HL-60 (cell line): ENCODE data around the gene APMAP.

ENCODE experiments used
- DNase-seq, 2 experiments: peaks; one replicate each; pipeline ENCODE4 v3.0.0-alpha.2; 2010 to 2020; ENCODE audit warnings: low read depth in 1 of 2, low spot score in 1 of 2
- H3K27ac ChIP-seq: fragments of 250-450 bp; sonication (Bioruptor Pico); replicated peaks from 2 replicates; pipeline ENCODE4 v1.5.1; 2020; ENCODE audit warnings: mild to moderate bottlenecking, moderate library complexity
- H3K27me3 ChIP-seq: fragments of 250-450 bp; sonication (Bioruptor Pico); 2 replicates; pipeline ENCODE4 v1.5.1; 2021; ENCODE audit warnings: mild to moderate bottlenecking, moderate library complexity; ENCODE audit not compliant: insufficient read depth, poor library complexity, severe bottlenecking
- H3K4me3 ChIP-seq: replicated peaks from 2 replicates; pipeline ENCODE4 v1.5.1; 2011; ENCODE audit warnings: mild to moderate bottlenecking, control low read depth, low read length; ENCODE audit not compliant: insufficient read depth
- CTCF ChIP-seq: IDR thresholded peaks from one replicate; pipeline ENCODE4 v1.5.1; 2011; ENCODE audit warnings: low read length, control low read depth, inconsistent platforms; ENCODE audit not compliant: insufficient read depth
- GABPA ChIP-seq: IDR thresholded peaks from 2 replicates; pipeline ENCODE4 v1.6.1; 2012; ENCODE audit warnings: low read depth
- POLR2AphosphoS5 ChIP-seq: IDR thresholded peaks from 2 replicates; pipeline ENCODE4 v1.6.1; 2012; ENCODE audit warnings: low read depth
- SPI1 ChIP-seq: IDR thresholded peaks from 2 replicates; pipeline ENCODE4 v1.6.1; 2012; ENCODE audit warnings: low read depth, mild to moderate bottlenecking, borderline replicate concordance
- TF ChIP-seq, protein P1 (sequence below): IDR thresholded peaks from 2 replicates; pipeline ENCODE4 v1.6.1; 2012; ENCODE audit warnings: low read depth; ENCODE audit not compliant: insufficient replicate concordance

The APMAP gene

DNA sequence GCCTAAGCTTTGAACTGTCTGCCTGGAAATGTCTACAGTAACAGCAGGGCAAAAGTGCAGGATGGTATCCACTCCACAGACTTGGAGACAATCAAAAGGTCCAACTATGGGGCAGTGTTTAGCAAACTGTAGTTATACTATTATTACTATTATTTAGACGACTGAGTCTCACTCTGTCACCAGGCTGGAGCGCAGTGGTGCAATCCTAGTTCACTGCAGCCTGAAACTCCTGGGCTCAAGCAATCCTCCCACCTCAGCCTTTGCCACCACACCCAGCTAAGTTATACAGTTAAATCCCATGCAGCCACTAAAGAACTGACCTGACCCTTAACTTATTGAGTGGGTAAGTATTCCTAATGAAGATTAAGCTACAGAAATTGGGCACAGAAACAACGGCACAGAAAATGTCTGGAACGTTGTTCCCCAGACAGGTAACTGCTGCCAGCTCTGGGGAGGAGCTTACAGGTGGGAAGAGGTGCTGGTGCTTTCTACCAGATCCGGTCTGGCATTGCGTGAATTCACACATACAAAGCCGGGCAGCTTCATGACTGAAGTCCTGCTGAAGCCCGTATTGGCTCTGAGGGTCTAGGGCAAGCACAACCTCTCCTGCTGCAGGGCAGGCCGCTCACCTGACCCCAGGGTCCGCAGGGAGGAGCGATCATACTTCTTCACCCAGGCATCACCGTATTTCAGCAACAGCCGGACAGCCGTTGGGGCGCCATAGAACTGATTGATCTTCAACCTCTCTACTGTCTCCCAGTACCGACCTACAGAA lies 27.0 kb upstream of the APMAP start:
- no peak overlapping the region for H3K27ac ChIP-seq
- no peak for DNase-seq
- H3K4me3 ChIP-seq: no peak overlapping the region
- H3K27me3 ChIP-seq: no peaks in the 10 kb centered on the region
- TF ChIP-seq, protein P1, sequence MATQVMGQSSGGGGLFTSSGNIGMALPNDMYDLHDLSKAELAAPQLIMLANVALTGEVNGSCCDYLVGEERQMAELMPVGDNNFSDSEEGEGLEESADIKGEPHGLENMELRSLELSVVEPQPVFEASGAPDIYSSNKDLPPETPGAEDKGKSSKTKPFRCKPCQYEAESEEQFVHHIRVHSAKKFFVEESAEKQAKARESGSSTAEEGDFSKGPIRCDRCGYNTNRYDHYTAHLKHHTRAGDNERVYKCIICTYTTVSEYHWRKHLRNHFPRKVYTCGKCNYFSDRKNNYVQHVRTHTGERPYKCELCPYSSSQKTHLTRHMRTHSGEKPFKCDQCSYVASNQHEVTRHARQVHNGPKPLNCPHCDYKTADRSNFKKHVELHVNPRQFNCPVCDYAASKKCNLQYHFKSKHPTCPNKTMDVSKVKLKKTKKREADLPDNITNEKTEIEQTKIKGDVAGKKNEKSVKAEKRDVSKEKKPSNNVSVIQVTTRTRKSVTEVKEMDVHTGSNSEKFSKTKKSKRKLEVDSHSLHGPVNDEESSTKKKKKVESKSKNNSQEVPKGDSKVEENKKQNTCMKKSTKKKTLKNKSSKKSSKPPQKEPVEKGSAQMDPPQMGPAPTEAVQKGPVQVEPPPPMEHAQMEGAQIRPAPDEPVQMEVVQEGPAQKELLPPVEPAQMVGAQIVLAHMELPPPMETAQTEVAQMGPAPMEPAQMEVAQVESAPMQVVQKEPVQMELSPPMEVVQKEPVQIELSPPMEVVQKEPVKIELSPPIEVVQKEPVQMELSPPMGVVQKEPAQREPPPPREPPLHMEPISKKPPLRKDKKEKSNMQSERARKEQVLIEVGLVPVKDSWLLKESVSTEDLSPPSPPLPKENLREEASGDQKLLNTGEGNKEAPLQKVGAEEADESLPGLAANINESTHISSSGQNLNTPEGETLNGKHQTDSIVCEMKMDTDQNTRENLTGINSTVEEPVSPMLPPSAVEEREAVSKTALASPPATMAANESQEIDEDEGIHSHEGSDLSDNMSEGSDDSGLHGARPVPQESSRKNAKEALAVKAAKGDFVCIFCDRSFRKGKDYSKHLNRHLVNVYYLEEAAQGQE: no peak
- TF ChIP-seq GABPA (no peak), POLR2AphosphoS5 (no peak), SPI1 (no peak), CTCF (no peak)

DNA sequence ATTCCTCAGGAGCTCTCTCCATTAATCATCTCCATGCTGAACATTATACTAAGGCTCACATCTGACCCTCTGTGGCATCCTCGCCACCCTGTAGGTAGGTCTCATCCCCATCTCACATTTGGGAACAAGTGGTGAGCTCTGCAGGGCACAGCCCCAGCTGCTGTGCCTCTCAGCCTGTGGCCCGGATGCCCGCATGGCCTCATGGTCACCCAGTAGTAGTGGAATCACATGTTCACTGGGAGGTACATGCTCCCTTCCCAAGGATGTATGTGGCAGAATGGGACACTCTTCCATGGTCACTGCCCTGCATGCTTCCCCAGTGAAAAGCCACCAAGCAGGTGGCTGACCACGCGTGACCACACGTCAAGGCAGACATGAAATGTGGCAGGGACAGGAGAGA lies 26.3 kb upstream of the APMAP start:
- Histone ChIP-seq H3K27me3 (no peaks in the 10 kb centered on the region), H3K27ac (no peak overlapping the region), H3K4me3 (no peak overlapping the region)
- DNase-seq: no peak
- TF ChIP-seq SPI1 (no peak), POLR2AphosphoS5 (no peak), GABPA (no peak), CTCF (no peak)
- TF ChIP-seq, protein P1: no peak

DNA sequence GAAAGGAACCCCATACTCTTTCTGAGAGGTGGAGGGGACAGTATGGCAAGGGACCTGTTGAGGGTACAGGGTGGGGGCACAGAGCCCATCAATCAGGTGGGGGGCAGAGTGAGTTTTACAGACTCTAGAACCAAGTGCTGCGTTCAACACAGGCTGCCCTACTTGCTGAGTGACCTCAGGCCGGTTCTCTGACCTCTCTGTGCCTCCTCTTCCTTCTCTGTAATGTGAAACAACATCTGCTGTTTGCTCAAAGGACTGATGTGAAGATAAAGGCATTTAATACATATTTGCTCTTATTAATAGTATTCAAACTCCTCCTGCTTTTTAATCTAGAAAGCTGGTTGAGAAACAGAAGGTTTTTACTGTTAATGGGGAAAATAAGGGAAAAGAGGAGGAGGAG lies 25.9 kb upstream of the APMAP start:
- no peak overlapping the region for H3K27ac ChIP-seq
- H3K27me3 ChIP-seq: no peaks in the 10 kb centered on the region
- DNase-seq: no peak
- no peak overlapping the region for H3K4me3 ChIP-seq
- TF ChIP-seq, protein P1: no peak
- no peak for TF ChIP-seq GABPA
- TF ChIP-seq CTCF: no peak
- no peak for TF ChIP-seq POLR2AphosphoS5
- TF ChIP-seq SPI1: no peak
